Mesodermal cell (in vitro differentiated cells): ENCODE measurements around the gene ALKBH1.
"Not testable (repeated sequence)": the region's sequence is repeated elsewhere in the genome, so short reads cannot be mapped to it uniquely, and the experiment has no call there.

Experiments
- H3K27ac ChIP-seq: 2 replicates; pipeline ENCODE4 v1.7.0; 2013; ENCODE audit warnings: mild to moderate bottlenecking, low read depth, low read length, moderate library complexity; ENCODE audit not compliant: severe bottlenecking
- H3K36me3 ChIP-seq: 2 replicates; pipeline ENCODE4 v1.7.1; 2013; ENCODE audit warnings: mild to moderate bottlenecking, low read length, moderate library complexity; ENCODE audit not compliant: control insufficient read depth, insufficient read depth
- H3K4me1 ChIP-seq: one replicate; pipeline ENCODE4 v1.7.1; 2013; ENCODE audit warnings: mild to moderate bottlenecking, low read length; ENCODE audit not compliant: insufficient read depth, control insufficient read depth, poor library complexity, severe bottlenecking
- H3K4me3 ChIP-seq: 2 replicates; pipeline ENCODE4 v1.7.0; 2013; ENCODE audit warnings: low read length, control low read depth, mild to moderate bottlenecking; ENCODE audit not compliant: insufficient read depth, poor library complexity, severe bottlenecking; ENCODE audit errors: extremely low read depth
- H3K9me3 ChIP-seq: 2 replicates; pipeline ENCODE4 v1.7.1; 2013; ENCODE audit warnings: mild to moderate bottlenecking, low read length, moderate library complexity; ENCODE audit not compliant: control insufficient read depth
- WGBS, 2 experiments: methylation state at CpG; one replicate each; pipeline ENCODE4 v1.1.5; 2013; ENCODE audit warnings: missing lambda C conversion rate in 2 of 2; ENCODE audit not compliant: insufficient coverage in 2 of 2; 5-methylcytosine and 5-hydroxymethylcytosine counted together

The ALKBH1 gene

DNA sequence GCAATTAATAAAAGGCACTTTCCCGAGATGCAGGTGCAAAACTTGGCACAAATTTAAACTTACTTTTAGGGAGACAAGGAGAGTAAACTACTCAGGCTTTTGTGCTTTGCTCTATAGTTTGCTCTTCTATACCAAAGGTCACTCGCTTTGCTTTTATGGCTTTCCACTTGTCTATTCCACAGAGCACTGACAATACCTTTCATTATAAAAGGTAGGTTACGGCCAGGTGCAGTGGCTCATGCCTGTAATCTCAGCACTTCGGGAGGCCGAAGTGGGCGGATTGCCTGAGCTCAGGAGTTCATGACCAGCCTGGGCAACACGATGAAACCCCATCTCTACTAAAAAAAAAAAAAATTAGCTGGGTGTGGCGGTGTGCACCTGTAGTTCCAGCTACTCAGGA, 32.9 kb downstream of the ALKBH1 start:
- peaks cover 75% of the 10 kb centered on the region for H3K36me3 ChIP-seq
- 89 to 92% methylated on average over 5 to 7 of the region's 8 CpGs for WGBS, 2 experiments

DNA sequence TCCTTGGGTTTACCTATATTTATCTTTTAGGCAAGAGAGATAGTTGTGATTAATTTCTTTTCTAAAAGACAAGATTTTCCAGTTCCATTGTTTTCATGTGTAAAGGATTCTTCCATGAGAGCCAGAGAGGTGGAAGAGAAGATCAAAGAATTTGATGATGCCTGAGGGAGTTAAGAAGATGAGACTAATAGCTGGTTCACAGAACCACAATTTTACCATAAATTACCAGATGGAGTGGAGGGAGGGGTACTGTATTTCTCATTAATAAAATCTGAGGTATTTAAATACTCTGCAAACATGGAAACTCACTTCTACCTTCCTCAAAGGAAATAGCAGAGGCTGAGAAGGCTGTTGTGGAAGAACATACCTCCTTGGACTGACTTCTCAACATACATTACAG, 34.6 kb downstream of the ALKBH1 start:
- H3K27ac ChIP-seq: no peak overlapping the region
- no peak overlapping the region for H3K4me3 ChIP-seq
- H3K36me3 ChIP-seq: peaks cover 58% of the 10 kb centered on the region
- H3K9me3 ChIP-seq: no peaks in the 10 kb centered on the region
- no peaks in the 10 kb centered on the region for H3K4me1 ChIP-seq

More for the DNA sequence above, 32.9 kb downstream of the ALKBH1 start:
- Histone ChIP-seq H3K27ac (no peak overlapping the region), H3K4me3 (no peak overlapping the region), H3K9me3 (no peaks in the 10 kb centered on the region), H3K4me1 (no peaks in the 10 kb centered on the region)

DNA sequence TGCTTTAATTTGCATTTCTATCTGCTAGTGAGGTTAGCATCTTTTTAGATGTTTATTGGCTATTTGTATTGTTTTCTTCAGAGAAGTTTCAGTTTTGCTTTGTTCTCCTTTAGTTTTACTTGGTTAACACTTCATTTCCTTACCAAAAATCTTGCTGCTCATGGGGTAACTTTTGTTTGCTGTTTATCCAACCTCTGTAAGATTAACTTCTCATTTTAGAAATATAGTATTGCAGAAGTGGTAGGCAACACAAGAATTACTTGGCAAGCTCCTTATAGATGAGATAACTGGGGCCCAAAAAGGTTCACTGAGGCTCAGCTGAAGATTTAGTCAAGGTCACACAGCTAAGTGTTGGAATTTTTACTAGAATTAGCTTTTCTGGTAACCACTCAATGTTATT, 40.5 kb downstream of the ALKBH1 start:
- Histone ChIP-seq H3K9me3 (no peaks in the 10 kb centered on the region), H3K36me3 (peaks cover 12% of the 10 kb centered on the region), H3K4me1 (peaks cover 4% of the 10 kb centered on the region)

DNA sequence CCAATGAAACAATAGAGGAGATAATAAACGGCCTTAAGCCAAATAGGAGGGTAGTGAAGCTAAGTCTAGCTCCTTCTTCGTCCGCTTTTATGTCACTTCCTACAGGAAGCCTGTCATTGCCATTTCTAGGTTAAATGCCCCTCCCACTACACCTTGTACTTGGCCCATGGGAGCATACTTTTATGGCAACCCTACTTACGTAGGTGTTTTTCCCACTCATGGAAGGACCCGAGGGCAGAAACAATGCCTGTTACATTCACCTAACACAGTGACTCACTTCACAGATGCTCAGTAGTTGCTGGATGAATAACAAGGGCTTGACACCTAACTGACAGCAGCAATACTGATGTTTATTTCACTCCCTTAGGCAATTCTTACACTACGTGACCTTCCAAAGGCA, 44.5 kb downstream of the ALKBH1 start:
- Histone ChIP-seq H3K4me3 (no peak overlapping the region), H3K27ac (no peak overlapping the region), H3K36me3 (no peaks in the 10 kb centered on the region), H3K9me3 (no peaks in the 10 kb centered on the region), H3K4me1 (peaks cover 4% of the 10 kb centered on the region)
- 85 to 100% methylated on average over 2 to 5 of the region's 6 CpGs for WGBS, 2 experiments

More for the DNA sequence above, 40.5 kb downstream of the ALKBH1 start:
- H3K4me3 ChIP-seq: no peak overlapping the region
- H3K27ac ChIP-seq: no peak overlapping the region

DNA sequence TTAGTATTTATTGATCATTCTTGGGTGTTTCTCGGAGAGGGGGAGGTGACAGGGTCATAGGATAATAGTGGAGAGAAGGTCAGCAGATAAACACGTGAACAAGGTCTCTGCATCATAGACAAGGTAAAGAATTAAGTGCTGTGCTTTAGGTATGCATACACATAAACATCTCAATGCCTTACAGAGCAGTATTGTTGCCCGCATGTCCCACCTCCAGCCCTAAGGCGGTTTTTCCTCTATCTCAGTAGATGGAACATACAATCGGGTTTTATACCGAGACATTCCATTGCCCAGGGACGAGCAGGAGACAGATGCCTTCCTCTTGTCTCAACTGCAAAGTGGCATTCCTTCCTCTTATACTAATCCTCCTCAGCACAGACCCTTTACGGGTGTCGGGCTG, 46.3 kb downstream of the ALKBH1 start:
- WGBS, 2 experiments: 70 to 77% methylated on average over 5 to 6 of the region's 9 CpGs
- not testable (repeated sequence) for H3K27ac ChIP-seq, H3K9me3 ChIP-seq, H3K4me3 ChIP-seq, H3K36me3 ChIP-seq, H3K4me1 ChIP-seq

DNA sequence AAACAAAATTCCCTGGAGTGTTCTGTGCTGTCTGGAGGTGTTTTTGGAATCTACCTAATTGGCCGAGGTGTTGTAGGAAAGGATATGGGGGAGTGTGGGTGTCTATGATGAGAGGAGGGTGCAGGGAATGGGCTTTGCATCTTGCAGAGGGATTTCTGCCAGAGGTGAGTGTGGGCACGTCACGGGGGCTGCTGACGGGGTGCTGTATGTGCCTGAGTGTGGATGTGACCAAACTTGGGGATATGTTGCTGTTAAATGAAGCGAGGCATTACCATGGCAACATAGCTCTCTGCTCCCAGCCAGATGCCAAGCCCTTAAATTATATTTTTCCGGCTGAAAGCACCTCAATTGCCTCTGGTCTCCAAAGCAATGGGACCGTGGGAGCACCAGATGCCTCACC, 47.1 kb downstream of the ALKBH1 start:
- H3K36me3 ChIP-seq: no peaks in the 10 kb centered on the region
- H3K9me3 ChIP-seq: no peaks in the 10 kb centered on the region
- no peak overlapping the region for H3K27ac ChIP-seq
- WGBS, 2 experiments: 88 to 94% methylated on average over 7 of the region's 7 CpGs
- H3K4me1 ChIP-seq: peaks cover 4% of the 10 kb centered on the region
- H3K4me3 ChIP-seq: no peak overlapping the region

DNA sequence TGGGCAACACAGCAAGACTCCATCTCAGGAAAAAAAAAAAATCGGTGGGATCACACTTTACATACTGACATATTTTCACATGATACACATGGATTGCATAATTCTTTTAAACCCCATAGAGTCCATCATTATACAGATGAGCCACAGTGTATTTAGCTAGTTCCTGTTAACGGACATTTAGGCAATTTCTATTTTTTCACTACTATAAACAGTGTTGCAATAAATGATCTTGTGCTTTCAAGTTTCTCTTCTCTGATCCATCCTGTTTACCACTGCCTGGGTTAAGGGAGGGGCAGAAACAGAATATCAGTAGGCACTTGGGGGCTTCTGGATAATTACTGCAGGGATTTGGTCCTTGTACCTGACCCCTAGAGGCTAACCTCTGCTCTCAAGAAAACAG, 48.0 kb downstream of the ALKBH1 start:
- Histone ChIP-seq H3K4me3 (no peak overlapping the region), H3K36me3 (no peaks in the 10 kb centered on the region), H3K9me3 (no peaks in the 10 kb centered on the region), H3K4me1 (peaks cover 4% of the 10 kb centered on the region), H3K27ac (no peak overlapping the region)
- WGBS, 2 experiments: 80 to 83% methylated on average over 1 of the region's 2 CpGs

DNA sequence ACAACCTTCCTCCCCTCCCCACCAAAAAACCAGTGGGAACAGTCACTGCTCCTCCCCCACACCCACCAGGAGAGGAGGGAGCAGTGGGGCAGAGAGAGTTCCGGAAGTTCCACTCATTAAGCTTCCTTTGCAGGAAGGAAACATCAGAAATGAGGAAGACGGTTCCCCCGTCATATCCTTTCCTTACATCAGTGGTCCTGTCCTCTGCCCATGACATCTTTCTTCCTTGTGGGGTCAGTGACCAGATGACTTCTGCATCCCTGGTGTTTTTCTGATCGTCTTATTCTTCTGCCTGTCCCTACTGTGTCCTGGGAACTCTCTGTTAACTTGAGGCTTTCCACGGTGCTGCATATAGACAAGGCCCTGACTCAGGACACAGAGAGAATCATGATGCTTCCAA, 50.5 kb downstream of the ALKBH1 start:
- 87% methylated on average over 4 to 5 of the region's 5 CpGs for WGBS, 2 experiments
- Histone ChIP-seq H3K4me1 (no peaks in the 10 kb centered on the region), H3K27ac (no peak overlapping the region), H3K4me3 (no peak overlapping the region), H3K36me3 (no peaks in the 10 kb centered on the region), H3K9me3 (no peaks in the 10 kb centered on the region)

DNA sequence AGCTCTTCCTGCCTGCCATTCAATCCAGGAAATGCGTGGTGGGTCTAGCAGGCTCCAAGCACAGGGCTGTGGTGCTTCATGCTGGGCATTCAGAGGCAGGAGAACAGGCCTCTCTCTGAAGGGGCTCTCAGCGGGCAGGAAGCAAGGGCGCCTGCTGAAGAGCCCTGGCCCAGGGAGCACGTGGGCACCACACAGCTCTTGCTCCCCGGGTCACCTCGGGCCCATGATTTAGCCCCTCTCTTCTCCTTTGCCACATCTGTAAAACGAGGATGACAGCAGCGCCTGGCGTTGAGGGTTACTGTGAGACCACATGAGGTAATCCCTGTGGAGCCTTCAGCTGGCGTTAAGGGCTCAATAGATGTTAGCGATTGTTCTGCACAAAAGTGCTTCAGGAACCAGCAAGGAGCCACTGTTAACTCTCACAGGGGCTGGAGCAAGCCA, 53.8 kb downstream of the ALKBH1 start:
- H3K4me3 ChIP-seq: no peak overlapping the region

DNA sequence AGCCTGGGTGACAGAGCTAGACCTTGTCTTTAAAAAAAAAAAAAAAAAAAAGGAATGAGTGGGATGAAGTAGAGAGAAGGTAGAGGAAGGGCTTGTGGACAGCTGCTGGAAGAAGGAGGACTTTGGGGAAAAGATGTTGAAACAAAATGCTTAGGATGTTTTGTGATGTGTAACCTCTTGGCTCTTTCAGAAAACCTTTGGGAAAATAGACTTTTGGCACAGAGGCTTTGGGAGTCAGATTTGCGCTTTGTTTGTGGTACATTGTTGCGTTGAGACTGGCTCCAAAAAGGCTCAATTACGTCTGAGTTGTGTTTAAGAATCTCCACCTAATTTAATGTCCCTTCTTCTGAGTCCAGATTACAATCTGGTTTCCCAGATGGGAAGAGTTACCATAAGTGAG, 58.5 kb downstream of the ALKBH1 start:
- 65 to 100% methylated on average over 1 to 2 of the region's 3 CpGs for WGBS, 2 experiments
- H3K9me3 ChIP-seq: no peaks in the 10 kb centered on the region
- H3K36me3 ChIP-seq: no peaks in the 10 kb centered on the region
- no peak overlapping the region for H3K27ac ChIP-seq
- H3K4me1 ChIP-seq: no peaks in the 10 kb centered on the region
- no peak overlapping the region for H3K4me3 ChIP-seq

More for the DNA sequence above, 53.8 kb downstream of the ALKBH1 start:
- no peak overlapping the region for H3K27ac ChIP-seq
- no peaks in the 10 kb centered on the region for H3K36me3 ChIP-seq
- H3K4me1 ChIP-seq: no peaks in the 10 kb centered on the region
- H3K9me3 ChIP-seq: no peaks in the 10 kb centered on the region
- 66 to 74% methylated on average over 7 to 11 of the region's 11 CpGs for WGBS, 2 experiments

DNA sequence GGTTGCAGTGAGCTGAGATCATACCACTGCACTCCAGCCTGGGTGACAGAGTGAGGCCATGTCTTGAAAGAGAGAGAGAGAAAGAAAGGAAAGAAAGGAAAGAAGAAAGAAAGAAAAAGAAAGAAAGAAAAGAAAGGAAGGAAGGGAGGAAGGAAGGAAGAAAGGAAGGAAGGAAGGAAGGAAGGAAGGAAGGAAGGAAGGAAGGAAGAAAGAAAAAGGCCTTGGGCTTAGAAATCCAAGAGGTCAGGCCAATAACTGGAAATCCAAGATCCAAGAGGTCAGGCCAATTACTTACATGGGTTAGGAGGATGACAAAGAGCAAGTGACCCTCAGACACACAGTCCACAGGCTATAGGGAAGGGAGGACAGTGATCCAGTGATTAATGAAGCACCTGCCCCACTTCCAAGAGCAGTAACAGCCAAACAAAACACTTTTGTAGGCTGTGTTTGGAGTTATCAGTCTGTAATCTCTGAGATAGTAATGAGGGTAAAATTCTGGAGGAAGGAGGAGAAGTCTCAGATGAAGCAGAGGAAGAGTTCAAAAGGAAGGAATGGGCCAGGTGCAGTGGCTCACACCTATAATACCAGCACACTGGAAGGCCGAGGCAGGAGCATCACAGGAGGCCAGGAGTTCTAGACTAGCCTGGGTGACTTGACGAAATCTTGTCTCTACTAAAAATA, 59.2 kb downstream of the ALKBH1 start:
- Histone ChIP-seq H3K9me3 (no peaks in the 10 kb centered on the region), H3K4me1 (no peaks in the 10 kb centered on the region), H3K4me3 (no peak overlapping the region), H3K27ac (no peak overlapping the region), H3K36me3 (no peaks in the 10 kb centered on the region)
- WGBS, 2 experiments: 49 to 100% methylated on average over 1 to 2 of the region's 2 CpGs
